Ishikawa (cell line): Measurements from ENCODE around the gene TNNI3K.

ENCODE experiments used
- CEBPB ChIP-seq: IDR thresholded peaks from 2 replicates; pipeline ENCODE4 v1.6.1; 2012
- CREB1 ChIP-seq: IDR thresholded peaks from 2 replicates; pipeline ENCODE4 v1.6.1; 2012; ENCODE audit warnings: low read depth
- EGR1 ChIP-seq: IDR thresholded peaks from 2 replicates; pipeline ENCODE4 v1.6.1; 2012
- EP300 ChIP-seq: IDR thresholded peaks from 2 replicates; pipeline ENCODE4 v1.6.1; 2012; ENCODE audit warnings: borderline replicate concordance
- FOXM1 ChIP-seq: IDR thresholded peaks from 2 replicates; pipeline ENCODE4 v1.6.1; 2012; ENCODE audit warnings: low read depth, borderline replicate concordance
- NFIC ChIP-seq: IDR thresholded peaks from 2 replicates; pipeline ENCODE4 v1.6.1; 2012
- RAD21 ChIP-seq: IDR thresholded peaks from 2 replicates; pipeline ENCODE4 v1.6.1; 2012; ENCODE audit warnings: low read depth
- TAF1 ChIP-seq: IDR thresholded peaks from 2 replicates; pipeline ENCODE4 v1.6.1; 2012; ENCODE audit warnings: low read depth, mild to moderate bottlenecking
- TCF12 ChIP-seq: IDR thresholded peaks from 2 replicates; pipeline ENCODE4 v1.6.1; 2012; ENCODE audit warnings: low read depth
- TEAD4 ChIP-seq: IDR thresholded peaks from 2 replicates; pipeline ENCODE4 v1.6.1; 2012
- YY1 ChIP-seq: IDR thresholded peaks from 2 replicates; pipeline ENCODE4 v1.6.1; 2012; ENCODE audit warnings: low read depth
- ZBTB7A ChIP-seq: IDR thresholded peaks from 2 replicates; pipeline ENCODE4 v1.6.1; 2012; ENCODE audit warnings: low read depth
- TF ChIP-seq, protein P1 (sequence below): IDR thresholded peaks from 2 replicates; pipeline ENCODE4 v1.6.1; 2012
- TF ChIP-seq, protein P2 (sequence below): IDR thresholded peaks from 2 replicates; pipeline ENCODE4 v1.6.1; 2012
- TF ChIP-seq, protein P3 (sequence below): IDR thresholded peaks from 2 replicates; pipeline ENCODE4 v1.6.1; 2012; ENCODE audit warnings: low read depth, mild to moderate bottlenecking

TNNI3K gene

DNA sequence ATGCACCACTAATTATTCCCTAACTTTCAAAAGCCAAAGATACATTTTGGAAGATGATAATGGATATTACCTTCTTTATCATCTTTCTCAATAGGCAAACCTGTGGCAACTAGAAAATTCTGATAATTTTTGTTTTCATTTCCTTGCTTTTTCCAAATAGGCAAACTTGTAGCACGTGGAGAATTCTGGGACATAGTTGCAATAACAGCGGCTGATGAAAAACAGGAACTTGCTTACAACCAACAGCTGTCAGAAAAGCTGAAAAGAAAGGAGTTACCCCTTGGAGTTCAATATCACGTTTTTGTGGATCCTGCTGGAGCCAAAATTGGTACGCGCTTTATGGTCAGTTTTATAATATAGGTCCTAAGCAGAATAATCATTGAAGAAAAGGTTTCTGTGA is 35.7 kb upstream of the TNNI3K start:
- TF ChIP-seq TEAD4 (no peak), EP300 (no peak), EGR1 (no peak)
- TF ChIP-seq, protein P1, sequence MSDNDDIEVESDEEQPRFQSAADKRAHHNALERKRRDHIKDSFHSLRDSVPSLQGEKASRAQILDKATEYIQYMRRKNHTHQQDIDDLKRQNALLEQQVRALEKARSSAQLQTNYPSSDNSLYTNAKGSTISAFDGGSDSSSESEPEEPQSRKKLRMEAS: no peak
- TF ChIP-seq, protein P2, sequence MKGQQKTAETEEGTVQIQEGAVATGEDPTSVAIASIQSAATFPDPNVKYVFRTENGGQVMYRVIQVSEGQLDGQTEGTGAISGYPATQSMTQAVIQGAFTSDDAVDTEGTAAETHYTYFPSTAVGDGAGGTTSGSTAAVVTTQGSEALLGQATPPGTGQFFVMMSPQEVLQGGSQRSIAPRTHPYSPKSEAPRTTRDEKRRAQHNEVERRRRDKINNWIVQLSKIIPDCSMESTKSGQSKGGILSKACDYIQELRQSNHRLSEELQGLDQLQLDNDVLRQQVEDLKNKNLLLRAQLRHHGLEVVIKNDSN: no peak

DNA sequence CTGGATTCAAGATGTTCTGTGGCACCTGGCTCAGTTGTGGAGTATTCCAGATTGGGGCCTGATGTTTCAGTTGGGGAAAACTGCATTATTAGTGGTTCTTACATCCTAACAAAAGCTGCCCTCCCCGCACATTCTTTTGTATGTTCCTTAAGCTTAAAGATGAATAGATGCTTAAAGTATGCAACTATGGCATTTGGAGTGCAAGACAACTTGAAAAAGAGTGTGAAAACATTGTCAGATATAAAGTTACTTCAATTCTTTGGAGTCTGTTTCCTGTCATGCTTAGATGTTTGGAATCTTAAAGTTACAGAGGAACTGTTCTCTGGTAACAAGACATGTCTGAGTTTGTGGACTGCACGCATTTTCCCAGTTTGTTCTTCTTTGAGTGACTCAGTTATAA is 29.9 kb upstream of the TNNI3K start:
- TF ChIP-seq FOXM1 (no peak), CEBPB (no peak), YY1 (no peak), NFIC (no peak), TEAD4 (no peak)

DNA sequence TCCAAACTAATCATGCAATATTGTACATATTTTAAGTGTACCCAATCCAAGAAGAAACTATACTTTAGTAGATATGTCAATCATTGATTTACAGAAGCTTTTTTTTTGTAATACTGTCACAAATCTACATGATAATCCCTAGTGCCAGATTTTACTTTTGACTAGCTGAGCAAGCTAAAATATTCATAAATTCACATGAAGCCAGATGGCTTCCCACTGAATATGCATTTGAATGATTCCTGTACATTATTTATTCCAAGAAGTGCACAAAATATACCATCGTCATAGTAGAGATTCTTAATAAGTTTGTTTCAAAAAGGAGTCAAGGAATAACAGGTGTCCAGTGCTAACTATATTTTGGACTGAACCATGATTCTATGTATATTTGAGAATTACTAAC is 20.0 kb upstream of the TNNI3K start:
- TF ChIP-seq, protein P1: no peak
- TF ChIP-seq TCF12: no peak

DNA sequence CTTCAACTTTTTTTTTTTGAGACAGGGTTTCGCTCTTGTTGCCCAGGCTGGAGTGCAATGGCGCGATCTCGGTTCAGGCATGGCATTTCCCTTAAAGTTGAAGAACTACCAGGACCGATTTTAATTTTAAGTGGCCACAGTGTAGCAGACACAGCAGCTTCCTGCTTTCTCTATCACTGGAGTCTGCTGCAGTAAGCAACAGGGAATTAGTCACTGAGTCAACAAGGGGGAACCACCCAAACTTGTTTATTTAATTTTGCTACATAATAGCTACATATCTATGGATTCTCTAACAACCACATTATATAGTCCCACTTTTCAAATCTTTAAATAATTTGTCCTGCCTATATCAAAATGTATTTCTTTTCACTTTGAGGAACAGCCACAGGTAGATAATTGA is 12.5 kb upstream of the TNNI3K start:
- TF ChIP-seq, protein P1: no peak

DNA sequence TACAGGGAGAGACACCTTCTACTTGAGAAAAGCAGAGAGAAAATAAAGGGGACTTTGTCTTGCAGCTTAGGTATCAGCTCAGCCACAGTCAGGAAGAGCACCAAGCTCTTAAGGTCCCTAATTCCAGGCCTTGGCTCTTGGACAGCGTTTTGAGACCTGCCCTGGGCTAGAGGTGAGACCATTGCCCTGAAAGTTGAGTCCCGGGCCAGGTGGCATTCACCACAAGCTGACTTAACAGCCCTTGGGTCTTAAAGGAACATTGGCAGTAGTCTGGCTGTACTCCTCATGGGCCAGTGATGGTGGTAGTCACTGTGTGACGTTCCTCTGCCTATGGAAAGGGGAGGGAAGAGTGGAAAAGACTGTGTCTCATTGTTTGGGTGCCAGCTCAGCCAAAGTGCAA is 11.7 kb upstream of the TNNI3K start:
- TF ChIP-seq EP300 (no peak), TAF1 (no peak), TEAD4 (no peak), ZBTB7A (no peak), EGR1 (no peak), TCF12 (no peak), YY1 (no peak), NFIC (no peak), CEBPB (no peak), CREB1 (no peak), FOXM1 (no peak), RAD21 (no peak)
- TF ChIP-seq, protein P1: no peak
- TF ChIP-seq, protein P3, sequence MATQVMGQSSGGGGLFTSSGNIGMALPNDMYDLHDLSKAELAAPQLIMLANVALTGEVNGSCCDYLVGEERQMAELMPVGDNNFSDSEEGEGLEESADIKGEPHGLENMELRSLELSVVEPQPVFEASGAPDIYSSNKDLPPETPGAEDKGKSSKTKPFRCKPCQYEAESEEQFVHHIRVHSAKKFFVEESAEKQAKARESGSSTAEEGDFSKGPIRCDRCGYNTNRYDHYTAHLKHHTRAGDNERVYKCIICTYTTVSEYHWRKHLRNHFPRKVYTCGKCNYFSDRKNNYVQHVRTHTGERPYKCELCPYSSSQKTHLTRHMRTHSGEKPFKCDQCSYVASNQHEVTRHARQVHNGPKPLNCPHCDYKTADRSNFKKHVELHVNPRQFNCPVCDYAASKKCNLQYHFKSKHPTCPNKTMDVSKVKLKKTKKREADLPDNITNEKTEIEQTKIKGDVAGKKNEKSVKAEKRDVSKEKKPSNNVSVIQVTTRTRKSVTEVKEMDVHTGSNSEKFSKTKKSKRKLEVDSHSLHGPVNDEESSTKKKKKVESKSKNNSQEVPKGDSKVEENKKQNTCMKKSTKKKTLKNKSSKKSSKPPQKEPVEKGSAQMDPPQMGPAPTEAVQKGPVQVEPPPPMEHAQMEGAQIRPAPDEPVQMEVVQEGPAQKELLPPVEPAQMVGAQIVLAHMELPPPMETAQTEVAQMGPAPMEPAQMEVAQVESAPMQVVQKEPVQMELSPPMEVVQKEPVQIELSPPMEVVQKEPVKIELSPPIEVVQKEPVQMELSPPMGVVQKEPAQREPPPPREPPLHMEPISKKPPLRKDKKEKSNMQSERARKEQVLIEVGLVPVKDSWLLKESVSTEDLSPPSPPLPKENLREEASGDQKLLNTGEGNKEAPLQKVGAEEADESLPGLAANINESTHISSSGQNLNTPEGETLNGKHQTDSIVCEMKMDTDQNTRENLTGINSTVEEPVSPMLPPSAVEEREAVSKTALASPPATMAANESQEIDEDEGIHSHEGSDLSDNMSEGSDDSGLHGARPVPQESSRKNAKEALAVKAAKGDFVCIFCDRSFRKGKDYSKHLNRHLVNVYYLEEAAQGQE: no peak

DNA sequence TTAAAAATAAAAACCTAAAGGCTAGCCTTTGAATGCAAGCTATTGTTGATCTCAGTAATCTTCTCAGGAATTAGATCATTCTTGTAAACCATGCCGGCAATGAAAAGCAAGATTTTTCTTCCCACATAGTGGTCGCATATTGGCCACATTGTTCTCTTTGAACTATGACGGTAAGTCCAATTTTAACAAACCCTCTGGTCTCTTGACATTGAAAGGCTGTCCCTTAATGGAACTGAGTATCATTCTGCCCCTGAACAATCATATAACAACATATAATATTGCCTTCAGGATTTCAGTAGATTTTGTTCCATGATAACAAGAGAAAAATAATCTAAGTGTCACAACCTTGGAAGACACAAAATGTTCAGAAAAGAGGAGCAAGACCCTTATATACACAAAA is 1.3 kb downstream of the TNNI3K start:
- TF ChIP-seq, protein P1: no peak
- TF ChIP-seq RAD21: no peak
- TF ChIP-seq, protein P2: no peak
- TF ChIP-seq CEBPB: no peak
- no peak for TF ChIP-seq CREB1
- TF ChIP-seq TCF12: no peak
- no peak for TF ChIP-seq TAF1
- no peak for TF ChIP-seq FOXM1
- TF ChIP-seq EP300: no peak
- no peak for TF ChIP-seq EGR1
- no peak for TF ChIP-seq TEAD4
- no peak for TF ChIP-seq YY1
- TF ChIP-seq NFIC: no peak
- no peak for TF ChIP-seq ZBTB7A
- TF ChIP-seq, protein P3: no peak

DNA sequence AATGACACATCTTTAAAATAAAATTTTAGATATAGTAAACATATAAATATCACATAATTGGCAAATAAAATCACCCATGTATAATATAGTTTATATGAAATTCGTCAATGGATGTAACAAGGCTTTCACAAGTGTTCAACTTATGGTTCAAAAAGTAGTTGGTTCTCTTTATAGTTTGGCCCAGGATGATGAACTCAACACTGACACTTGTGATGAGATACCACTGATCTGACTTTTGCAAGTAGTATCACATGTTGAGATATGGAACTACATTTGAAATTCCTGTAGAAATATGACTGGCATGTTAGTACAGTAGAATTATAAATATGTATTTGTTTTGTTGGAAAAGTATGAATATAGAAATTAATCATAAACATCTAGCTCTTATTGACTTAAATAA is 1.8 kb downstream of the TNNI3K start:
- no peak for TF ChIP-seq CREB1
- no peak for TF ChIP-seq NFIC
- TF ChIP-seq, protein P2: no peak
- TF ChIP-seq RAD21: no peak
- TF ChIP-seq TAF1: no peak
- no peak for TF ChIP-seq CEBPB
- TF ChIP-seq EP300: no peak
- TF ChIP-seq, protein P3: no peak
- no peak for TF ChIP-seq TEAD4
- no peak for TF ChIP-seq ZBTB7A
- TF ChIP-seq EGR1: no peak
